ENCODE data around the gene ADAM12. TPM values are rescaled to one million over a fixed set of nuclear protein-coding genes. Genes with fewer than 3 reads are reported as not detected.
"Not testable (repeated sequence)": the region's sequence is repeated elsewhere in the genome, so short reads cannot be mapped to it uniquely, and the experiment has no call there.

Gene ADAM12
- total RNA-seq, 1 donor from 2014 or later = 5.8 TPM

- DNase-seq (ENCODE audit: low spot score); intact Hi-C loops (cut with DNase I); ATAC-seq: not testable (repeated sequence)
Observed at GRCh38 chr10:126379166-126379565, 9.1 kb downstream of the ADAM12 start.

- ATAC-seq (no peak), DNase-seq (ENCODE audit: low spot score) (no peak)
- intact Hi-C loops (cut with DNase I) = no loop called here
Observed at GRCh38 chr10:126376956-126377355, 11.3 kb downstream of the ADAM12 start.

- ATAC-seq (no peak), DNase-seq (ENCODE audit: low spot score) (no peak)
- intact Hi-C loops (cut with DNase I) = no loop called here
Observed at GRCh38 chr10:126375926-126376554, 12.2 kb downstream of the ADAM12 start.

GRCh38 chr10:126375299-126375698 is 13.0 kb downstream of the ADAM12 start:
- no peak for DNase-seq (ENCODE audit: low spot score)
- ATAC-seq = no peak
- intact Hi-C loops (cut with DNase I) = no loop called here

GRCh38 chr10:126374435-126374834 is 13.8 kb downstream of the ADAM12 start:
- intact Hi-C loops (cut with DNase I) = no loop called here
- no peak for DNase-seq (ENCODE audit: low spot score)
- ATAC-seq = no peak

- no peak for ATAC-seq
- intact Hi-C loops (cut with DNase I) = no loop called here
- no peak for DNase-seq (ENCODE audit: low spot score)
Observed at GRCh38 chr10:126373972-126374371, 14.3 kb downstream of the ADAM12 start.

- no peak for DNase-seq (ENCODE audit: low spot score)
- peak; percentile 13 for ATAC-seq
- intact Hi-C loops (cut with DNase I) = no loop called here
Observed at GRCh38 chr10:126373147-126373546, 15.1 kb downstream of the ADAM12 start.

GRCh38 chr10:126372396-126372795 is 15.9 kb downstream of the ADAM12 start:
- intact Hi-C loops (cut with DNase I) = no loop called here
- DNase-seq (ENCODE audit: low spot score) (no peak), ATAC-seq (no peak)

- DNase-seq (ENCODE audit: low spot score) = no peak
- intact Hi-C loops (cut with DNase I) = no loop called here
- no peak for ATAC-seq
Observed at GRCh38 chr10:126369125-126369710, 19.1 kb downstream of the ADAM12 start.

GRCh38 chr10:126357169-126357568 is 31.1 kb downstream of the ADAM12 start:
- ATAC-seq = no peak
- intact Hi-C loops (cut with DNase I) = no loop called here
- DNase-seq (ENCODE audit: low spot score) = no peak

- DNase-seq (ENCODE audit: low spot score) (no peak), ATAC-seq (no peak)
Observed at GRCh38 chr10:126353666-126354065, 34.6 kb downstream of the ADAM12 start.

GRCh38 chr10:126352453-126352852 is 35.8 kb downstream of the ADAM12 start:
- DNase-seq (ENCODE audit: low spot score) (no peak), ATAC-seq (no peak)
- intact Hi-C loops (cut with DNase I) = no loop called here

More at GRCh38 chr10:126353666-126354065, 34.6 kb downstream of the ADAM12 start:
- intact Hi-C loops (cut with DNase I) = no loop called here

- DNase-seq (ENCODE audit: low spot score) (no peak), ATAC-seq (no peak)
- intact Hi-C loops (cut with DNase I) = no loop called here
Observed at GRCh38 chr10:126351021-126351420, 37.3 kb downstream of the ADAM12 start.

GRCh38 chr10:126350216-126350992 is 37.9 kb downstream of the ADAM12 start:
- ATAC-seq (no peak), DNase-seq (ENCODE audit: low spot score) (no peak)
- intact Hi-C loops (cut with DNase I) = no loop called here

- ATAC-seq = no peak
- intact Hi-C loops (cut with DNase I) = no loop called here
Observed at GRCh38 chr10:126349676-126350075, 38.6 kb downstream of the ADAM12 start.

GRCh38 chr10:126349101-126349500 is 39.2 kb downstream of the ADAM12 start:
- intact Hi-C loops (cut with DNase I) = no loop called here

More at GRCh38 chr10:126349676-126350075, 38.6 kb downstream of the ADAM12 start:
- no peak for DNase-seq (ENCODE audit: low spot score)

GRCh38 chr10:126343496-126343895 is 44.8 kb downstream of the ADAM12 start:
- ATAC-seq; DNase-seq (ENCODE audit: low spot score); intact Hi-C loops (cut with DNase I): not testable (repeated sequence)

More at GRCh38 chr10:126349101-126349500, 39.2 kb downstream of the ADAM12 start:
- DNase-seq (ENCODE audit: low spot score) (no peak), ATAC-seq (no peak)

GRCh38 chr10:126342680-126343079 is 45.6 kb downstream of the ADAM12 start:
- no peak for DNase-seq (ENCODE audit: low spot score)
- intact Hi-C loops (cut with DNase I) = no loop called here
- no peak for ATAC-seq

- intact Hi-C loops (cut with DNase I) = no loop called here
- DNase-seq (ENCODE audit: low spot score) (no peak), ATAC-seq (no peak)
Observed at GRCh38 chr10:126341491-126341890, 46.8 kb downstream of the ADAM12 start.

GRCh38 chr10:126337251-126337810 is 50.9 kb downstream of the ADAM12 start:
- DNase-seq (ENCODE audit: low spot score) (no peak), ATAC-seq (no peak)
- intact Hi-C loops (cut with DNase I) = no loop called here

Measured in sciatic nerve (tissue), 2 donors.